Fibroblast of lung (primary cell): Measurements from ENCODE around the gene ADAM29. TPM values are rescaled to one million over a fixed set of nuclear protein-coding genes. Genes with fewer than 3 reads are reported as not detected.
"Not testable (repeated sequence)": the region's sequence is repeated elsewhere in the genome, so short reads cannot be mapped to it uniquely, and the experiment has no call there.

ENCODE experiments used
- DNase-seq, 2 donors: peaks; one replicate each; pipeline versions ENCODE4 v3.0.0 to v3.0.0-alpha.2; 2010; ENCODE audit warnings: low read depth in 2 of 2
- H2AFZ ChIP-seq: 2 replicates; pipeline ENCODE4 v1.5.1; 2012; ENCODE audit warnings: low read length, control low read depth, inconsistent platforms
- H3K27ac ChIP-seq: 2 replicates; pipeline ENCODE4 v1.5.1; 2011; ENCODE audit warnings: low read length, control low read depth; ENCODE audit not compliant: insufficient read depth
- H3K27me3 ChIP-seq: 2 replicates; pipeline ENCODE4 v1.5.1; 2011; ENCODE audit warnings: mild to moderate bottlenecking, low read length; ENCODE audit not compliant: control insufficient read depth, insufficient read depth
- H3K36me3 ChIP-seq: 2 replicates; pipeline ENCODE4 v1.5.1; 2011; ENCODE audit warnings: low read length; ENCODE audit not compliant: control insufficient read depth, insufficient read depth
- H3K4me1 ChIP-seq: 2 replicates; pipeline ENCODE4 v1.5.1; 2011; ENCODE audit warnings: low read length; ENCODE audit not compliant: control insufficient read depth, insufficient read depth; ENCODE audit errors: extremely low read depth
- H3K4me2 ChIP-seq: 2 replicates; pipeline ENCODE4 v1.5.1; 2011; ENCODE audit warnings: low read length, control low read depth; ENCODE audit not compliant: insufficient read depth; ENCODE audit errors: extremely low read depth
- H3K4me3 ChIP-seq, 4 experiments: fragments of 200-600 bp in 1 of 4; sonication (generic) in 1 of 4; replicated peaks in 1 of 4; 2 replicates each; pipeline ENCODE4 v1.5.1; 2011 to 2016; ENCODE audit warnings: low read length in 4 of 4, low read depth in 3 of 4, mild to moderate bottlenecking in 3 of 4, control low read depth in 2 of 4, inconsistent platforms in 1 of 4, mixed read lengths in 1 of 4; ENCODE audit not compliant: insufficient read depth in 1 of 4; ENCODE audit errors: control extremely low read depth in 1 of 4
- H3K79me2 ChIP-seq: 2 replicates; pipeline ENCODE4 v1.5.1; 2012; ENCODE audit warnings: mild to moderate bottlenecking, low read length, inconsistent platforms; ENCODE audit not compliant: control insufficient read depth, insufficient read depth
- H3K9ac ChIP-seq: 2 replicates; pipeline ENCODE4 v1.5.1; 2011; ENCODE audit warnings: mild to moderate bottlenecking, low read length, control low read depth; ENCODE audit not compliant: insufficient read depth
- H3K9me3 ChIP-seq: 2 replicates; pipeline ENCODE4 v1.5.1; 2012; ENCODE audit warnings: low read depth, low read length; ENCODE audit not compliant: control insufficient read depth, insufficient read depth
- H4K20me1 ChIP-seq: 2 replicates; pipeline ENCODE4 v1.5.1; 2011; ENCODE audit warnings: low read length; ENCODE audit not compliant: control insufficient read depth, insufficient read depth; ENCODE audit errors: extremely low read depth
- CTCF ChIP-seq, 2 donors: IDR thresholded peaks in 1 of 2; conservative IDR thresholded peaks in 1 of 2; 1 replicate in 1 of 2; 2 replicates in 1 of 2; pipeline ENCODE4 v1.5.1; 2011 to 2012; ENCODE audit warnings: low read length in 2 of 2, control low read depth in 1 of 2, inconsistent platforms in 1 of 2, low read depth in 1 of 2, mild to moderate bottlenecking in 1 of 2
- EZH2 ChIP-seq: IDR thresholded peaks from 2 replicates; pipeline ENCODE4 v1.5.1; 2012; ENCODE audit warnings: low read length, control low read depth, mild to moderate bottlenecking; ENCODE audit errors: missing control alignments
- polyA plus RNA-seq, 2 donors: library from polyadenylated mRNA; depleted of rRNA in 1 of 2; stranded (reverse) in 1 of 2; unstranded in 1 of 2; fragments of >200 nt; gene quantifications; 2 replicates each; pipeline ENCODE4 v1.2.1, GENCODE V29; 2011 to 2012; ENCODE audit warnings: missing spikeins in 1 of 2
- total RNA-seq: library from RNA; depleted of rRNA; stranded (reverse); fragments of >200 nt; gene quantifications from 2 replicates; pipeline ENCODE4 v1.2.1, GENCODE V29; 2014

Gene ADAM29
- total and polyA plus RNA-seq, 2 donors (not counting 1 experiment from before 2014, with no cell fraction given): not detected

- Histone ChIP-seq H3K27ac (no peak overlapping the region), H3K9ac (no peak overlapping the region), H3K4me1 (no peaks in the 10 kb centered on the region), H3K36me3 (no peaks in the 10 kb centered on the region), H3K4me2 (no peak overlapping the region), H2AFZ (no peak overlapping the region), H3K9me3 (no peaks in the 10 kb centered on the region), H3K79me2 (no peaks in the 10 kb centered on the region), H3K27me3 (no peaks in the 10 kb centered on the region), H4K20me1 (no peaks in the 10 kb centered on the region), H3K4me3 (no peak overlapping the region)
- no peak for TF ChIP-seq EZH2
- TF ChIP-seq CTCF (conservative IDR thresholded peaks at IDR 0.05 in 1 of 2, IDR thresholded peaks at IDR 0.05 in 1 of 2; ENCODE audit: low read depth in 1 of 2, low read length in 2 of 2): no peak
- no peak for DNase-seq
These were observed 46.8 kb upstream of the ADAM29 start for GRCh38 chr4:174871407-174871806.

GRCh38 chr4:174873146-174873545 is 45.0 kb upstream of the ADAM29 start:
- not testable (repeated sequence) for H3K79me2 ChIP-seq, H3K27ac ChIP-seq, H3K36me3 ChIP-seq, H2AFZ ChIP-seq, H3K4me2 ChIP-seq, H3K4me3 ChIP-seq, H3K27me3 ChIP-seq, DNase-seq, H3K9ac ChIP-seq, H4K20me1 ChIP-seq, H3K4me1 ChIP-seq, H3K9me3 ChIP-seq

- H3K36me3 ChIP-seq: no peaks in the 10 kb centered on the region
- no peak overlapping the region for H3K9ac ChIP-seq
- H3K79me2 ChIP-seq: no peaks in the 10 kb centered on the region
- no peak overlapping the region for H3K4me3 ChIP-seq
- no peaks in the 10 kb centered on the region for H4K20me1 ChIP-seq
- H3K9me3 ChIP-seq: no peaks in the 10 kb centered on the region
- no peak overlapping the region for H2AFZ ChIP-seq
- H3K27me3 ChIP-seq: no peaks in the 10 kb centered on the region
- no peak for TF ChIP-seq CTCF (conservative IDR thresholded peaks at IDR 0.05 in 1 of 2, IDR thresholded peaks at IDR 0.05 in 1 of 2; ENCODE audit: low read depth in 1 of 2, low read length in 2 of 2)
- TF ChIP-seq EZH2: no peak
- no peaks in the 10 kb centered on the region for H3K4me1 ChIP-seq
- no peak overlapping the region for H3K27ac ChIP-seq
- DNase-seq: no peak
- no peak overlapping the region for H3K4me2 ChIP-seq
These were observed 44.2 kb upstream of the ADAM29 start for GRCh38 chr4:174873931-174874330.

GRCh38 chr4:174874898-174875297 is 43.3 kb upstream of the ADAM29 start:
- H3K27me3 ChIP-seq: no peaks in the 10 kb centered on the region
- H3K4me3 ChIP-seq: no peak overlapping the region
- H3K9ac ChIP-seq: no peak overlapping the region
- H3K9me3 ChIP-seq: no peaks in the 10 kb centered on the region
- H2AFZ ChIP-seq: no peak overlapping the region
- H3K79me2 ChIP-seq: no peaks in the 10 kb centered on the region
- DNase-seq: no peak
- no peak for TF ChIP-seq CTCF (conservative IDR thresholded peaks at IDR 0.05 in 1 of 2, IDR thresholded peaks at IDR 0.05 in 1 of 2; ENCODE audit: low read depth in 1 of 2, low read length in 2 of 2)
- no peak for TF ChIP-seq EZH2
- H3K36me3 ChIP-seq: no peaks in the 10 kb centered on the region
- no peak overlapping the region for H3K27ac ChIP-seq
- H3K4me1 ChIP-seq: no peaks in the 10 kb centered on the region
- no peak overlapping the region for H3K4me2 ChIP-seq
- no peaks in the 10 kb centered on the region for H4K20me1 ChIP-seq
